Measurements from ENCODE around the gene CUBN.
A peak's percentile ranks its signal among the peaks of the same experiment; 100 is the strongest.

Gene CUBN

GRCh38 chr10:16798571-16798970 lies 331.0 kb downstream of the CUBN start:
- no peak for DNase-seq (ENCODE audit: low read depth in 2 of 2, low spot score in 1 of 2)

- DNase-seq (ENCODE audit: low read depth in 2 of 2, low spot score in 1 of 2), result no peak
These were observed 334.1 kb downstream of the CUBN start for GRCh38 chr10:16795410-16796073.

- no peak for DNase-seq (ENCODE audit: low read depth in 2 of 2, low spot score in 1 of 2)
These were observed 335.6 kb downstream of the CUBN start for GRCh38 chr10:16794005-16794404.

GRCh38 chr10:16792675-16793074 lies 336.9 kb downstream of the CUBN start:
- DNase-seq (ENCODE audit: low read depth in 2 of 2, low spot score in 1 of 2), result no peak

GRCh38 chr10:16789765-16790164 lies 339.8 kb downstream of the CUBN start:
- DNase-seq (ENCODE audit: low read depth in 2 of 2, low spot score in 1 of 2), result no peak

- DNase-seq (ENCODE audit: low read depth in 2 of 2, low spot score in 1 of 2), result no peak
These were observed 340.4 kb downstream of the CUBN start for GRCh38 chr10:16789261-16789660.

GRCh38 chr10:16788778-16789177 lies 340.8 kb downstream of the CUBN start:
- DNase-seq (ENCODE audit: low read depth in 2 of 2, low spot score in 1 of 2), result no peak

- no peak for DNase-seq (ENCODE audit: low read depth in 2 of 2, low spot score in 1 of 2)
These were observed 341.5 kb downstream of the CUBN start for GRCh38 chr10:16788125-16788524.

GRCh38 chr10:16787361-16787791 lies 342.2 kb downstream of the CUBN start:
- peak; percentile 45 to 51 for DNase-seq (ENCODE audit: low read depth in 2 of 2, low spot score in 1 of 2)

- DNase-seq (ENCODE audit: low read depth in 2 of 2, low spot score in 1 of 2), result no peak
These were observed 349.2 kb downstream of the CUBN start for GRCh38 chr10:16780338-16780880.

- peak; percentile 31 to 33 for DNase-seq (ENCODE audit: low read depth in 2 of 2, low spot score in 1 of 2)
These were observed 350.2 kb downstream of the CUBN start for GRCh38 chr10:16779384-16779915.

- DNase-seq (ENCODE audit: low read depth in 2 of 2, low spot score in 1 of 2), result no peak
These were observed 351.9 kb downstream of the CUBN start for GRCh38 chr10:16777473-16778370.

- DNase-seq (ENCODE audit: low read depth in 2 of 2, low spot score in 1 of 2), result no peak
These were observed 352.7 kb downstream of the CUBN start for GRCh38 chr10:16776896-16777295.

Measured in stimulated activated CD8-positive, alpha-beta memory T cell treated with anti-CD3 and anti-CD28 coated beads, Interleukin-4, amount 100 ng/mL, for 4 hours (primary cell).